Bronchial epithelial cell (primary cell): ENCODE results near the gene ANXA6. TPM values are rescaled to one million over a fixed set of nuclear protein-coding genes. Genes with fewer than 3 reads are reported as not detected.
A peak's percentile ranks its signal among the peaks of the same experiment; 100 is the strongest.

Experiments
- DNase-seq: peaks from one replicate; pipeline ENCODE4 v3.0.0-alpha.2; 2010; ENCODE audit warnings: low read depth
- FAIRE-seq: peaks from 2 replicates; lab custom pipeline; 2011; peaks lifted over from hg19 to GRCh38; lab: Jason Lieb, UNC
- H3K27me3 ChIP-seq: 2 replicates; pipeline ENCODE4 v1.5.1; 2011; ENCODE audit warnings: low read length; ENCODE audit not compliant: control insufficient read depth, insufficient read depth
- H3K36me3 ChIP-seq: 2 replicates; pipeline ENCODE4 v1.5.1; 2011; ENCODE audit warnings: low read length; ENCODE audit not compliant: control insufficient read depth, insufficient read depth
- H3K4me3 ChIP-seq: 2 replicates; pipeline ENCODE4 v1.5.1; 2011; ENCODE audit warnings: mild to moderate bottlenecking, low read depth, low read length, control low read depth
- total RNA-seq: library from RNA; depleted of rRNA; stranded (reverse); fragments of >200 nt; gene quantifications from 2 replicates; pipeline ENCODE4 v1.2.1, GENCODE V29; 2014
- TF ChIP-seq, protein P1 (sequence below): IDR thresholded peaks from 2 replicates; pipeline ENCODE4 v1.5.1; 2011; ENCODE audit warnings: mild to moderate bottlenecking, moderate library complexity, low read length, control low read depth, inconsistent platforms; ENCODE audit not compliant: insufficient read depth, severe bottlenecking

ANXA6 gene
- total RNA-seq, 1 donor from 2014 or later: 11.3 TPM

DNA sequence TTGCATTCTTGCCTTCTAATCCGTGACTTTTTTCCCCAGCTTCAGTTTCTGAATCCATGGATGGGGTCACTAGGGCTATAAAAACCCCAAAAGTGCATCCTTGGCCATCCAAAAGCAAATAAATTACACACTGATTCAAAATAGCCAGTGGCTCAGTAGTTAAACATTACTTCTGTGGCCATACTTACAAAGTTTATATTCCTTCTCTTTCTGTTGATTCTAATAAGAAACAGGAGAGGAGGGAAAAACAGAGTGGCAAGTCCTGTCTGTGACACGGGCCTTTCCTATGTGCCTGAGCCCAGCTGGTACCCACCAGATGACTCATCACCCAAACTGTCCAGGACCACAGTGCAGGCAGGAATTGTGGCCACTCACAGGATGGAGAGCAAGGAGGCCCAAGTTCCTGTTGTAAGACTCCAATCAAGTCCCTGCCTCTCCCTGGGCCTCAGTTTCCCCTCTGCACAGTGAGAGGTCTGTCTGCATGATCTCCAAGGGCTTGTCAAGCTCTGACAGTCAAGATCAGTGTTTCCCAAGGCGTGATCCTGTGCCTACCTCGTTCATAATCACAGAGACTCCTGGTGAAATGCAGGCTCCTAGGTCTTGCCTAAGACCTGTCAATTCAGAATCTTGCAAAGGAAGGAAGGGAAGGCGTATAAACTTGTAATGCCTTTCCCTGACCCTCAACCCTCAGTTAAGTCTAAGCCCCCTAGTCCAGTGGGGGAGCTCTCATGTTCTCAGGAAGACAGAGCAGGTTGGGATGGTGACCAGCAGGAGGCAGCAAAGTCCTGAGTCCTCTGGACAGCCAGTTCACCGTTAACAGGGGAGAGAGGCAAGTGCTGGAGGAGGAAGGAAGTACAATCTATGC, 106.3 kb downstream of the ANXA6 start:
- no peak for FAIRE-seq
- TF ChIP-seq, protein P1, sequence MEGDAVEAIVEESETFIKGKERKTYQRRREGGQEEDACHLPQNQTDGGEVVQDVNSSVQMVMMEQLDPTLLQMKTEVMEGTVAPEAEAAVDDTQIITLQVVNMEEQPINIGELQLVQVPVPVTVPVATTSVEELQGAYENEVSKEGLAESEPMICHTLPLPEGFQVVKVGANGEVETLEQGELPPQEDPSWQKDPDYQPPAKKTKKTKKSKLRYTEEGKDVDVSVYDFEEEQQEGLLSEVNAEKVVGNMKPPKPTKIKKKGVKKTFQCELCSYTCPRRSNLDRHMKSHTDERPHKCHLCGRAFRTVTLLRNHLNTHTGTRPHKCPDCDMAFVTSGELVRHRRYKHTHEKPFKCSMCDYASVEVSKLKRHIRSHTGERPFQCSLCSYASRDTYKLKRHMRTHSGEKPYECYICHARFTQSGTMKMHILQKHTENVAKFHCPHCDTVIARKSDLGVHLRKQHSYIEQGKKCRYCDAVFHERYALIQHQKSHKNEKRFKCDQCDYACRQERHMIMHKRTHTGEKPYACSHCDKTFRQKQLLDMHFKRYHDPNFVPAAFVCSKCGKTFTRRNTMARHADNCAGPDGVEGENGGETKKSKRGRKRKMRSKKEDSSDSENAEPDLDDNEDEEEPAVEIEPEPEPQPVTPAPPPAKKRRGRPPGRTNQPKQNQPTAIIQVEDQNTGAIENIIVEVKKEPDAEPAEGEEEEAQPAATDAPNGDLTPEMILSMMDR: peak; percentile 84
- H3K4me3 ChIP-seq: no peak overlapping the region
- H3K36me3 ChIP-seq: peaks cover 47% of the 10 kb centered on the region
- DNase-seq: peak; percentile 62
- H3K27me3 ChIP-seq: no peaks in the 10 kb centered on the region

Other genes starting within 250 kb of the ANXA6 start
- gene GPX3, start 137.2 kb downstream of the ANXA6 start, total RNA-seq: 79.0 and 182 TPM in 2 replicates
- 65.6 and 75.3 TPM in 2 replicates for gene TNIP1, start 76.7 kb downstream of the ANXA6 start, total RNA-seq
- gene CCDC69, start 66.3 kb upstream of the ANXA6 start, total RNA-seq: 0.79 and 1.7 TPM in 2 replicates
- gene GM2A, start 95.4 kb upstream of the ANXA6 start, total RNA-seq: 85.4 and 121 TPM in 2 replicates
- gene SLC36A3, start 146.0 kb upstream of the ANXA6 start, total RNA-seq: not detected in 2 replicates
- gene SLC36A2, start 189.8 kb upstream of the ANXA6 start, total RNA-seq: not detected in 2 replicates